ENCODE data around the gene ACSBG1. TPM values are rescaled to one million over a fixed set of nuclear protein-coding genes. Genes with fewer than 3 reads are reported as not detected.
A peak's percentile ranks its signal among the peaks of the same experiment; 100 is the strongest.
"Not testable (repeated sequence)": the region's sequence is repeated elsewhere in the genome, so short reads cannot be mapped to it uniquely, and the experiment has no call there.

ACSBG1 gene
- total RNA-seq, 1 donor from 2014 or later: 0.52 TPM

- Mint-ChIP-seq H3K27me3 (ENCODE audit: insufficient read depth) (no peaks in the 10 kb centered on the region), H3K36me3 (ENCODE audit: low read depth) (peaks cover 5% of the 10 kb centered on the region), H3K9me3 (no peaks in the 10 kb centered on the region), H3K4me1 (ENCODE audit: low read depth) (peaks cover 33% of the 10 kb centered on the region), H3K4me3 (peak overlapping the region; percentile 66), H3K27ac (peak overlapping the region; percentile 34)
- intact Hi-C loops (cut with micrococcal nuclease): no loop called here
- no peak for DNase-seq (ENCODE audit: low spot score)
Observed at GRCh38 chr15:78263907-78264303, 29.5 kb upstream of the ACSBG1 start.

GRCh38 chr15:78263351-78263781 is 29.0 kb upstream of the ACSBG1 start:
- H3K4me3 Mint-ChIP-seq: peak overlapping the region; percentile 66
- no peak for DNase-seq (ENCODE audit: low spot score)

GRCh38 chr15:78261062-78261461 is 26.7 kb upstream of the ACSBG1 start:
- no peak for DNase-seq (ENCODE audit: low spot score)
- Mint-ChIP-seq H3K4me1 (ENCODE audit: low read depth) (peaks cover 11% of the 10 kb centered on the region), H3K4me3 (no peak overlapping the region), H3K27me3 (ENCODE audit: insufficient read depth) (peaks cover 2% of the 10 kb centered on the region), H3K36me3 (ENCODE audit: low read depth) (peaks cover 3% of the 10 kb centered on the region), H3K27ac (no peak overlapping the region), H3K9me3 (no peaks in the 10 kb centered on the region)
- intact Hi-C loops (cut with micrococcal nuclease): no loop called here

More at GRCh38 chr15:78263351-78263781, 29.0 kb upstream of the ACSBG1 start:
- intact Hi-C loops (cut with micrococcal nuclease): no loop called here
- peaks cover 5% of the 10 kb centered on the region for H3K36me3 Mint-ChIP-seq (ENCODE audit: low read depth)
- H3K9me3 Mint-ChIP-seq: no peaks in the 10 kb centered on the region
- no peaks in the 10 kb centered on the region for H3K27me3 Mint-ChIP-seq (ENCODE audit: insufficient read depth)
- peak overlapping the region; percentile 34 for H3K27ac Mint-ChIP-seq
- H3K4me1 Mint-ChIP-seq (ENCODE audit: low read depth): peaks cover 30% of the 10 kb centered on the region

- Mint-ChIP-seq H3K36me3 (ENCODE audit: low read depth) (no peaks in the 10 kb centered on the region), H3K9me3 (no peaks in the 10 kb centered on the region), H3K27me3 (ENCODE audit: insufficient read depth) (peaks cover 2% of the 10 kb centered on the region), H3K4me3 (no peak overlapping the region), H3K4me1 (ENCODE audit: low read depth) (peaks cover 6% of the 10 kb centered on the region), H3K27ac (no peak overlapping the region)
- intact Hi-C loops (cut with micrococcal nuclease): no loop called here
- no peak for DNase-seq (ENCODE audit: low spot score)
Observed at GRCh38 chr15:78260489-78260888, 26.1 kb upstream of the ACSBG1 start.

GRCh38 chr15:78259232-78259631 is 24.9 kb upstream of the ACSBG1 start:
- H3K27me3 Mint-ChIP-seq (ENCODE audit: insufficient read depth): peaks cover 2% of the 10 kb centered on the region
- DNase-seq (ENCODE audit: low spot score): no peak
- intact Hi-C loops (cut with micrococcal nuclease): no loop called here
- no peak overlapping the region for H3K4me3 Mint-ChIP-seq
- no peaks in the 10 kb centered on the region for H3K9me3 Mint-ChIP-seq
- H3K27ac Mint-ChIP-seq: no peak overlapping the region
- no peaks in the 10 kb centered on the region for H3K36me3 Mint-ChIP-seq (ENCODE audit: low read depth)
- no peaks in the 10 kb centered on the region for H3K4me1 Mint-ChIP-seq (ENCODE audit: low read depth)

- peaks cover 2% of the 10 kb centered on the region for H3K27me3 Mint-ChIP-seq (ENCODE audit: insufficient read depth)
- H3K4me1 Mint-ChIP-seq (ENCODE audit: low read depth): no peaks in the 10 kb centered on the region
- no peaks in the 10 kb centered on the region for H3K9me3 Mint-ChIP-seq
- intact Hi-C loops (cut with micrococcal nuclease): no loop called here
- H3K4me3 Mint-ChIP-seq: no peak overlapping the region
- H3K27ac Mint-ChIP-seq: no peak overlapping the region
- no peak for DNase-seq (ENCODE audit: low spot score)
- no peaks in the 10 kb centered on the region for H3K36me3 Mint-ChIP-seq (ENCODE audit: low read depth)
Observed at GRCh38 chr15:78257681-78258080, 23.3 kb upstream of the ACSBG1 start.

DNA sequence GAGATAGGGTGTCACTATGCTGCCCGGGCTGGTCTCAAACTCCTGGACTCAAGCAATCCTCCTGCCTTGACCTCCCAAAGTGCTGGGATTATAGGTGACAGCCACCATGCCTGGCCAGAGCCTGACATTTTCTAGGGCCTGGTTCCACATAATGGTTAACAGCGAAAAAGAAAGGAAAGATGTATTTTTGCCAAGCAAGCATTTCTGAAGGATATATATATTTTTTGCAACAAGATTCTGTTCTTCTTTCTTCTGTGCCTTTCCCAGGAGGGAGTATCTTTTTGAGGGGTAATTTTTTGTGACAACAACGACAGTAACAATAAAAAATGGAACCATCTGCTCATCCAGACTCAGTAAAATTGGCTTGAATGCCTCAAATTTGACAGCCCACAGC is 21.7 kb upstream of the ACSBG1 start:
- peaks cover 2% of the 10 kb centered on the region for H3K27me3 Mint-ChIP-seq (ENCODE audit: insufficient read depth)
- H3K4me3 Mint-ChIP-seq: no peak overlapping the region
- intact Hi-C loops (cut with micrococcal nuclease): no loop called here
- H3K4me1 Mint-ChIP-seq (ENCODE audit: low read depth): no peaks in the 10 kb centered on the region
- no peaks in the 10 kb centered on the region for H3K36me3 Mint-ChIP-seq (ENCODE audit: low read depth)
- H3K9me3 Mint-ChIP-seq: no peaks in the 10 kb centered on the region
- H3K27ac Mint-ChIP-seq: no peak overlapping the region
- no peak for DNase-seq (ENCODE audit: low spot score)

- H3K4me3 Mint-ChIP-seq: no peak overlapping the region
- no peaks in the 10 kb centered on the region for H3K4me1 Mint-ChIP-seq (ENCODE audit: low read depth)
- intact Hi-C loops (cut with micrococcal nuclease): no loop called here
- H3K27ac Mint-ChIP-seq: no peak overlapping the region
- H3K36me3 Mint-ChIP-seq (ENCODE audit: low read depth): no peaks in the 10 kb centered on the region
- peaks cover 2% of the 10 kb centered on the region for H3K27me3 Mint-ChIP-seq (ENCODE audit: insufficient read depth)
- no peak for DNase-seq (ENCODE audit: low spot score)
- no peaks in the 10 kb centered on the region for H3K9me3 Mint-ChIP-seq
Observed at GRCh38 chr15:78255421-78256043, 21.2 kb upstream of the ACSBG1 start.

DNA sequence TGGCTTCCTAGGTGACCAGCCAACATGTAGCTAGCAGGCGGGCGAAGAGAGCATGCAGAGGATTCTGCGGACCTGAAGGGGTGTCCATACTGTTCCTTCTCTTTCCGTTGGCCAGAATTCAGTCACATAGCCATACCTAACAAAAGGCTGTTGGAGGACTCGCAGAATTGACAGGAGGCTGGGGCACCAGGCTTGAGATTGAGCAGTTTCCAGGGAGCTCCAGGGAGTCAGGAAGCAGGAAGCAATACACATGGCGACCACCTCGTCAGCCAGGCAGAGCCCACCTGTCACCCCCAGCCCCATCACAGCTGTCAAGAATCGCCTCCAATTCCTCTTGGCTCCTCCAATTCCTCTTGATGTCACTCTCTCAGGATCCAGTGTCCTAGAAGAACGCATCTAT is 16.8 kb upstream of the ACSBG1 start:
- intact Hi-C loops (cut with micrococcal nuclease): no loop called here

DNA sequence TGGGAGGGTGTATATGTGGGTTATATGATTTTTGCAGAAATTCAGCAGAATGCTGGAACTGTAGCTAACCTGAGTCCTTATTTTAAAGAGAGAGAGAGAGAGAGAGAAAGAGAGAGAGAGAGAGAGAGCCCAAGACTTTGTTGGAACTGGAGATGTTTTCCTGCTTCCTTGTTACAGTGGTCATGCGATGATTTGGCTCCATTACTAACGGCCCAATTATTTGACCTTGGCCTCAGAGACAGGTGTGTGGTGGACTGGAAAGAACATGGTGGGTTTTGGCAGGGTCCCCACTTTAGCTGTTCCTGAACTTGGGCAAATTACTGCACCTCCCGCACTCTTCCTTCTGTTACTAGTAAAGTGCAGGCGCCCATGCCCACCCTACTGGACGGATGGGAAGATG is 14.8 kb upstream of the ACSBG1 start:
- Mint-ChIP-seq H3K27me3 (ENCODE audit: insufficient read depth) (peaks cover 9% of the 10 kb centered on the region), H3K9me3 (no peaks in the 10 kb centered on the region), H3K27ac (no peak overlapping the region), H3K4me1 (ENCODE audit: low read depth) (no peaks in the 10 kb centered on the region), H3K36me3 (ENCODE audit: low read depth) (no peaks in the 10 kb centered on the region), H3K4me3 (no peak overlapping the region)
- no peak for DNase-seq (ENCODE audit: low spot score)
- intact Hi-C loops (cut with micrococcal nuclease): no loop called here

More for the DNA sequence above, 16.8 kb upstream of the ACSBG1 start:
- Mint-ChIP-seq H3K27me3 (ENCODE audit: insufficient read depth) (peaks cover 6% of the 10 kb centered on the region), H3K36me3 (ENCODE audit: low read depth) (no peaks in the 10 kb centered on the region), H3K4me1 (ENCODE audit: low read depth) (no peaks in the 10 kb centered on the region), H3K27ac (no peak overlapping the region), H3K9me3 (no peaks in the 10 kb centered on the region), H3K4me3 (no peak overlapping the region)
- DNase-seq (ENCODE audit: low spot score): no peak

- no peaks in the 10 kb centered on the region for H3K36me3 Mint-ChIP-seq (ENCODE audit: low read depth)
Observed at GRCh38 chr15:78247911-78248310, 13.5 kb upstream of the ACSBG1 start.

DNA sequence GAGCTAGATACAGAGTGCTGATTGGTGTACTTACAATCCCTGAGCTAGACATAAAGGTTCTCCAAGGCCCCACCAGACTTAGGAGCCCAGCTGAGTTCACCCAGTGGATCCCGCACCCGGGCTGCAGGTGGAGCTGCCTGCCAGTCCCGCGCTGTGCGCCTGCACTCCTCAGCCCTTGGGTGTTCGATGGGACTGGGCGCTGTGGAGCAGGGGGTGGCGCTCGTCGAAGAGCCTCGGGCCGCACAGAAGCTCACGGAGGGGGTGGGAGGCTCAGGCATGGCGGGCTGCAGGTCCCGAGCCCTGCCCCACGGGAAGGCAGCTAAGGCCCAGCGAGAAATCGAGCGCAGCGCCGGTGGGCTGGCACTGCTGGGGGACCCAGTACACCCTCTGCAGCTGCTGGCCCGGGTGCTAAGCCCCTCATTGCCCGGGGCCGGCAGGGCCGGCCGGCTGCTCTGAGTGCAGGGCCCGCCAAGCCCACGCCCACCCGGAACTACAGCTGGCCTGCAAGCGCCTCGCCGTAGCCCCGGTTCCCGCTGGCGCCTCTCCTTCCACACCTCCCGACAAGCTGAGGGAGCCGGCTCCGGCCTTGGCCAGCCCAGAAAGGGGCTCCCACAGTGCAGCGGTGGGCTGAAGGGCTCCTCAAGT is 11.7 kb upstream of the ACSBG1 start:
- not testable (repeated sequence) for H3K4me3 Mint-ChIP-seq

More at GRCh38 chr15:78247911-78248310, 13.5 kb upstream of the ACSBG1 start:
- no peak for DNase-seq (ENCODE audit: low spot score)
- Mint-ChIP-seq H3K4me1 (ENCODE audit: low read depth) (no peaks in the 10 kb centered on the region), H3K27me3 (ENCODE audit: insufficient read depth) (peaks cover 11% of the 10 kb centered on the region), H3K4me3 (no peak overlapping the region), H3K9me3 (no peaks in the 10 kb centered on the region), H3K27ac (no peak overlapping the region)
- intact Hi-C loops (cut with micrococcal nuclease): no loop called here

DNA sequence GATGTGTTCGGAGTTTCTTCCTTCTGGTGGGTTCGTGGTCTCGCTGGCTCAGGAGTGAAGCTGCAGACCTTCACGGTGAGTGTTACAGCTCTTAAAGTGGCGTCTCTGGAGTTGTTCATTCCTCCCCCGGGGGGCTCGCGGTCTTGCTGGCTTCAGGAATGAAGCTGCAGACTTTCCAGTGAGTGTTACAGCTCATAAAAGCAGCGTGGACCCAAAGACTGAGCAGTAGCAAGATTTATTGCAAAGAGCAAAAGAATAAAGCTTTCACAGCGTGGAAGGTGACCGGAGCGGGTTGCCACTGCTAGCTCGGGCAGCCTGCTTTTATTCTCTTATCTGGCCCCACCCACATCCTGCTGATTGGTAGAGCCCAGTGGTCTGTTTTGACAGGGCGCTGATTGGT is 11.0 kb upstream of the ACSBG1 start:
- H3K9me3 Mint-ChIP-seq; H3K4me1 Mint-ChIP-seq (ENCODE audit: low read depth); intact Hi-C loops (cut with micrococcal nuclease); H3K36me3 Mint-ChIP-seq (ENCODE audit: low read depth); H3K4me3 Mint-ChIP-seq; DNase-seq (ENCODE audit: low spot score); H3K27ac Mint-ChIP-seq: not testable (repeated sequence)
- H3K27me3 Mint-ChIP-seq (ENCODE audit: insufficient read depth): peaks cover 16% of the 10 kb centered on the region

More for the DNA sequence above, 11.7 kb upstream of the ACSBG1 start:
- H3K4me1 Mint-ChIP-seq (ENCODE audit: low read depth); H3K36me3 Mint-ChIP-seq (ENCODE audit: low read depth); DNase-seq (ENCODE audit: low spot score); H3K27ac Mint-ChIP-seq; intact Hi-C loops (cut with micrococcal nuclease); H3K9me3 Mint-ChIP-seq: not testable (repeated sequence)
- peaks cover 16% of the 10 kb centered on the region for H3K27me3 Mint-ChIP-seq (ENCODE audit: insufficient read depth)

Measured in activated T-helper 1 cell treated with anti-CD3 and anti-CD28 coated beads, Interleukin-12 subunit alpha, Interleukin-12 subunit beta, Interleukin-2, Interleukin-4 antibody, amounts not matched to agents 30 ng/mL and 10 ng/mL and 1 ng/mL, durations not matched to agents 14 hours and 24 hours and 36 hours (primary cell).